Stimulated activated CD4-positive, alpha-beta T cell treated with anti-CD3 and anti-CD28 coated beads, Interleukin-4, amount 100 ng/mL, for 4 hours (primary cell): ENCODE results near the gene TNS3.

ENCODE experiments used
- DNase-seq, 2 experiments: peaks; one replicate each; pipeline ENCODE4 v3.0.0-alpha.2; 2020

The TNS3 gene

GRCh38 chr7:47580811-47581331 lies 1.0 kb downstream of the TNS3 start:
- DNase-seq = no peak

- DNase-seq = no peak
Measured at GRCh38 chr7:47580175-47580706, 1.7 kb downstream of the TNS3 start.

- DNase-seq = no peak
Measured at GRCh38 chr7:47579458-47579857, 2.5 kb downstream of the TNS3 start.

- DNase-seq = no peak
Measured at GRCh38 chr7:47578579-47579270, 3.2 kb downstream of the TNS3 start.

GRCh38 chr7:47577321-47577919 lies 4.5 kb downstream of the TNS3 start:
- no peak for DNase-seq

- no peak for DNase-seq
Measured at GRCh38 chr7:47576866-47577306, 5.0 kb downstream of the TNS3 start.

GRCh38 chr7:47576031-47576865 lies 5.7 kb downstream of the TNS3 start:
- no peak for DNase-seq

GRCh38 chr7:47574482-47575329 lies 7.2 kb downstream of the TNS3 start:
- no peak for DNase-seq

- no peak for DNase-seq
Measured at GRCh38 chr7:47573758-47574481, 8.0 kb downstream of the TNS3 start.

- no peak for DNase-seq
Measured at GRCh38 chr7:47572939-47573757, 8.8 kb downstream of the TNS3 start.

- no peak for DNase-seq
Measured at GRCh38 chr7:47572094-47572445, 9.8 kb downstream of the TNS3 start.

GRCh38 chr7:47571331-47572093 lies 10.4 kb downstream of the TNS3 start:
- DNase-seq = no peak

GRCh38 chr7:47570649-47571050 lies 11.3 kb downstream of the TNS3 start:
- no peak for DNase-seq

- DNase-seq = no peak
Measured at GRCh38 chr7:47568547-47568946, 13.4 kb downstream of the TNS3 start.

GRCh38 chr7:47568056-47568455 lies 13.9 kb downstream of the TNS3 start:
- no peak for DNase-seq

GRCh38 chr7:47565640-47566250 lies 16.2 kb downstream of the TNS3 start:
- no peak for DNase-seq

- DNase-seq = no peak
Measured at GRCh38 chr7:47563521-47563920, 18.4 kb downstream of the TNS3 start.

GRCh38 chr7:47561715-47562446 lies 20.0 kb downstream of the TNS3 start:
- DNase-seq = no peak
